GM23338 (cell line): ENCODE results near the gene CD38. TPM values are rescaled to one million over a fixed set of nuclear protein-coding genes. Genes with fewer than 3 reads are reported as not detected.

Source experiments
- ATAC-seq: fragments of 200-7000 bp; cut with Tn5 transposase; 3 replicates; pipeline ENCODE4 v1.9.1; 2020
- DNase-seq: peaks from one replicate; pipeline ENCODE4 v3.0.0-alpha.2; 2015; ENCODE audit warnings: low spot score
- H2AFZ ChIP-seq: fragments of 200-600 bp; sonication (generic); 2 replicates; pipeline ENCODE4 v1.8.0; 2016; ENCODE audit warnings: antibody characterized with exemption, mild to moderate bottlenecking, moderate library complexity
- H3F3A ChIP-seq: fragments of 200-600 bp; sonication (generic); replicated peaks from 2 replicates; pipeline ENCODE4 v1.8.0; 2017; ENCODE audit warnings: antibody characterized with exemption, mixed run types, low read depth
- H3K27ac ChIP-seq: fragments of 200-600 bp; sonication (generic); 2 replicates; pipeline ENCODE4 v1.6.1; 2016; ENCODE audit warnings: low read depth
- H3K27me3 ChIP-seq: fragments of 200-600 bp; sonication (generic); 2 replicates; pipeline ENCODE4 v1.8.0; 2016; ENCODE audit warnings: mild to moderate bottlenecking, mixed run types, moderate library complexity; ENCODE audit not compliant: insufficient read depth
- H3K36me3 ChIP-seq: fragments of 200-600 bp; sonication (generic); 2 replicates; pipeline ENCODE4 v1.8.0; 2016; ENCODE audit warnings: mild to moderate bottlenecking; ENCODE audit not compliant: insufficient read depth
- H3K4me1 ChIP-seq: fragments of 200-600 bp; sonication (generic); 2 replicates; pipeline ENCODE4 v1.8.0; 2016; ENCODE audit warnings: mild to moderate bottlenecking, moderate library complexity; ENCODE audit not compliant: insufficient read depth
- H3K4me2 ChIP-seq: fragments of 200-600 bp; sonication (generic); 2 replicates; pipeline ENCODE4 v1.7.1; 2017; ENCODE audit warnings: mixed run types
- H3K4me3 ChIP-seq: fragments of 200-600 bp; sonication (generic); 2 replicates; pipeline ENCODE4 v1.6.1; 2016; ENCODE audit warnings: mixed run types
- H3K79me2 ChIP-seq: fragments of 200-600 bp; sonication (generic); replicated peaks from 2 replicates; pipeline ENCODE4 v1.8.0; 2017; ENCODE audit warnings: mild to moderate bottlenecking; ENCODE audit not compliant: insufficient read depth
- H3K9me2 ChIP-seq: fragments of 200-600 bp; sonication (generic); 2 replicates; pipeline ENCODE4 v1.8.0; 2017; ENCODE audit not compliant: insufficient read depth
- H4K20me1 ChIP-seq: fragments of 200-600 bp; sonication (generic); replicated peaks from 2 replicates; pipeline ENCODE4 v1.8.0; 2017; ENCODE audit warnings: mild to moderate bottlenecking; ENCODE audit not compliant: insufficient read depth
- H3K27ac Mint-ChIP-seq: 2 replicates; pipeline ENCODE4 v1.8.0; 2020; ENCODE audit warnings: inconsistent platforms, mild to moderate bottlenecking, moderate library complexity, mixed read lengths
- H3K27me3 Mint-ChIP-seq: 3 replicates; pipeline ENCODE4 v1.8.0; 2022; ENCODE audit warnings: low read depth, mild to moderate bottlenecking, moderate library complexity, mixed read lengths, inconsistent platforms; ENCODE audit not compliant: insufficient read depth, poor library complexity
- H3K36me3 Mint-ChIP-seq: 3 replicates; pipeline ENCODE4 v1.8.0; 2021; ENCODE audit warnings: low read depth, mild to moderate bottlenecking, inconsistent platforms, moderate library complexity, mixed read lengths
- H3K4me1 Mint-ChIP-seq: 3 replicates; pipeline ENCODE4 v1.8.0; 2020; ENCODE audit warnings: mild to moderate bottlenecking, inconsistent platforms, mixed read lengths
- H3K4me3 Mint-ChIP-seq: 3 replicates; pipeline ENCODE4 v1.8.0; 2021; ENCODE audit warnings: moderate library complexity, mild to moderate bottlenecking, inconsistent platforms, mixed read lengths
- H3K9me3 Mint-ChIP-seq: 3 replicates; pipeline ENCODE4 v1.8.0; 2020; ENCODE audit warnings: moderate library complexity, mild to moderate bottlenecking, inconsistent platforms, mixed read lengths
- CREB1 ChIP-seq: fragments of 250-450 bp; sonication (Bioruptor Pico); IDR thresholded peaks from 2 replicates; pipeline ENCODE4 v1.5.0; 2020; ENCODE audit warnings: low read depth, mild to moderate bottlenecking, moderate library complexity
- CTCF ChIP-seq, 2 experiments: fragments of 200-600 bp in 1 of 2; sonication (generic) in 1 of 2; conservative IDR thresholded peaks; 2 replicates each; pipeline versions ENCODE4 v1.5.1 to v1.6.1; 2016 to 2017; ENCODE audit warnings: antibody characterized with exemption in 2 of 2, low read depth in 2 of 2, mild to moderate bottlenecking in 2 of 2, moderate library complexity in 1 of 2
- EZH2 ChIP-seq: fragments of 200-600 bp; sonication (generic); IDR thresholded peaks from one replicate; pipeline ENCODE4 v1.8.0; 2017; ENCODE audit warnings: antibody characterized with exemption, mild to moderate bottlenecking, low read depth; ENCODE audit not compliant: unreplicated experiment
- EZH2phosphoT487 ChIP-seq: fragments of 200-600 bp; sonication (generic); IDR thresholded peaks from one replicate; pipeline ENCODE4 v1.8.1; 2018; ENCODE audit warnings: antibody characterized with exemption; ENCODE audit not compliant: unreplicated experiment
- JUNB ChIP-seq: IDR thresholded peaks from one replicate; pipeline ENCODE4 v1.6.1; 2016; ENCODE audit warnings: antibody characterized with exemption; ENCODE audit not compliant: unreplicated experiment
- NANOG ChIP-seq: IDR thresholded peaks from 2 replicates; pipeline ENCODE4 v1.6.1; 2016; ENCODE audit warnings: antibody characterized with exemption, borderline replicate concordance
- STAT1 ChIP-seq: IDR thresholded peaks from one replicate; pipeline ENCODE4 v1.6.1; 2016; ENCODE audit warnings: antibody characterized with exemption; ENCODE audit not compliant: unreplicated experiment
- ZNF331 ChIP-seq: fragments of 250-450 bp; sonication (Bioruptor Pico); IDR thresholded peaks from 2 replicates; pipeline ENCODE4 v1.5.0; 2020; ENCODE audit warnings: low read depth, mild to moderate bottlenecking, moderate library complexity
- ZNF462 ChIP-seq: fragments of 250-450 bp; sonication (Bioruptor Pico); IDR thresholded peaks from 2 replicates; pipeline ENCODE4 v1.5.0; 2020; ENCODE audit warnings: mild to moderate bottlenecking, moderate library complexity
- polyA plus RNA-seq: library from polyadenylated mRNA; unstranded; fragments of >200 nt; fragmentation: Nextera tagmentation; extraction: Ambion mirVana; gene quantifications from 2 replicates; pipeline ENCODE4 v1.2.1, GENCODE V29; 2016
- total RNA-seq: library from RNA; depleted of rRNA; stranded (reverse); fragments of >200 nt; shearing (Covaris generic); gene quantifications from 2 replicates; pipeline ENCODE4 v1.2.3, GENCODE V29; 2014
- TF ChIP-seq, protein P1 (sequence below): IDR thresholded peaks from 2 replicates; pipeline ENCODE4 v1.6.1; 2016; ENCODE audit warnings: antibody characterized with exemption

The CD38 gene
- total and polyA plus RNA-seq, 2 experiments from 2014 or later = 0.17 to 0.24 TPM

DNA sequence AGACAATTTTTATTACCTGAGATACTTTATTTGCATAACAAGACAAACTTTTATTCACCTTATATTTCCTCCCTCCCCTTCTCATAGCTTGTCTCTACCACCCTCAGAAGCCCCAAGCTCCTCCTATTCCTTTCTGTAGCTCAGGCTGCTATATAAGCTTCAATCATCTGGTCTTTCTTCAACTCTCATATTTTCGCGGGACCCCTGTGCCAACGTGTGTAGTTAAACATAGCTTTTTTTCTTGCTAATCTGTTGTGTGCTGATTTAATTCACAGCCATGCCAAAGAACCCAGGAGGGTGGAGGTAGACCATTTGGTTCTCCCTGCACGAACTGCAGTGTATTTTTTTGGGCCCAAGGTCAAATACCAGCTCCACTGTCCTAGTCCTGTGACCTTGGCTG is 21.1 kb upstream of the CD38 start:
- peaks cover 1% of the 10 kb centered on the region for H3K27me3 Mint-ChIP-seq

More for the DNA sequence above, 21.1 kb upstream of the CD38 start:
- TF ChIP-seq, protein P1, sequence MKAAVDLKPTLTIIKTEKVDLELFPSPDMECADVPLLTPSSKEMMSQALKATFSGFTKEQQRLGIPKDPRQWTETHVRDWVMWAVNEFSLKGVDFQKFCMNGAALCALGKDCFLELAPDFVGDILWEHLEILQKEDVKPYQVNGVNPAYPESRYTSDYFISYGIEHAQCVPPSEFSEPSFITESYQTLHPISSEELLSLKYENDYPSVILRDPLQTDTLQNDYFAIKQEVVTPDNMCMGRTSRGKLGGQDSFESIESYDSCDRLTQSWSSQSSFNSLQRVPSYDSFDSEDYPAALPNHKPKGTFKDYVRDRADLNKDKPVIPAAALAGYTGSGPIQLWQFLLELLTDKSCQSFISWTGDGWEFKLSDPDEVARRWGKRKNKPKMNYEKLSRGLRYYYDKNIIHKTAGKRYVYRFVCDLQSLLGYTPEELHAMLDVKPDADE = no peak
- TF ChIP-seq JUNB = no peak
- TF ChIP-seq EZH2 = no peak
- no peak for TF ChIP-seq EZH2phosphoT487
- TF ChIP-seq CREB1 = no peak
- no peak for TF ChIP-seq NANOG
- no peak for TF ChIP-seq STAT1
- no peak for TF ChIP-seq CTCF (conservative IDR thresholded peaks at IDR 0.05; ENCODE audit: low read depth in 2 of 2)
- no peak for TF ChIP-seq ZNF462
- TF ChIP-seq ZNF331 (CRISPR knock-in tag) = no peak
- H3K36me3 ChIP-seq = 0 out of 2 replicates have a peak, but pooled peaks cover 6% of the 10 kb centered on the region
- Mint-ChIP-seq H3K4me3 (no peak overlapping the region), H3K27ac (no peak overlapping the region), H3K9me3 (no peaks in the 10 kb centered on the region), H3K4me1 (no peaks in the 10 kb centered on the region), H3K36me3 (no peaks in the 10 kb centered on the region)
- no peak overlapping the region for H3K27ac ChIP-seq
- no peak overlapping the region for H3K4me3 ChIP-seq
- DNase-seq (no peak), ATAC-seq (no peak)
- no peaks in the 10 kb centered on the region for H3K79me2 ChIP-seq
- H3K9me2 ChIP-seq = no peaks in the 10 kb centered on the region; the same call in none of the 2 replicates
- no peak overlapping the region for H3K4me2 ChIP-seq
- no peaks in the 10 kb centered on the region for H4K20me1 ChIP-seq
- H3F3A ChIP-seq = no peaks in the 10 kb centered on the region
- no peak overlapping the region for H2AFZ ChIP-seq
- no peaks in the 10 kb centered on the region for H3K27me3 ChIP-seq
- H3K4me1 ChIP-seq = no peaks in the 10 kb centered on the region
